Activated naive CD4-positive, alpha-beta T cell treated with anti-CD3 and anti-CD28 coated beads, Interleukin-2, amount 10 ng/mL, durations not matched to agents 7 days and 5 days (primary cell): ENCODE data around the gene WNK1.
"Not testable (repeated sequence)": the region's sequence is repeated elsewhere in the genome, so short reads cannot be mapped to it uniquely, and the experiment has no call there.

Source experiments
- CTCF ChIA-PET: fragments of 350-600 bp; sonication (Branson Sonifier 250); formaldehyde crosslinking; loops from one replicate; lab custom pipeline; 2021; ENCODE audit warnings: antibody characterized with exemption; lab: Charles Lee
- DNase-seq: peaks from one replicate; pipeline ENCODE4 v3.0.0-alpha.2; 2020
- H3K27ac Mint-ChIP-seq: one replicate; pipeline ENCODE4 v1.8.0; 2021; ENCODE audit warnings: mild to moderate bottlenecking, moderate library complexity, mixed read lengths
- H3K27me3 Mint-ChIP-seq: one replicate; pipeline ENCODE4 v1.8.0; 2021; ENCODE audit warnings: mild to moderate bottlenecking, mixed read lengths
- H3K36me3 Mint-ChIP-seq: one replicate; pipeline ENCODE4 v1.8.0; 2021; ENCODE audit warnings: mixed read lengths
- H3K4me1 Mint-ChIP-seq: one replicate; pipeline ENCODE4 v1.8.0; 2021; ENCODE audit warnings: mixed read lengths
- H3K4me3 Mint-ChIP-seq: one replicate; pipeline ENCODE4 v1.8.0; 2021; ENCODE audit warnings: mild to moderate bottlenecking, moderate library complexity, mixed read lengths
- H3K9me3 Mint-ChIP-seq: one replicate; pipeline ENCODE4 v1.8.0; 2021; ENCODE audit warnings: mixed read lengths

WNK1 gene

DNA sequence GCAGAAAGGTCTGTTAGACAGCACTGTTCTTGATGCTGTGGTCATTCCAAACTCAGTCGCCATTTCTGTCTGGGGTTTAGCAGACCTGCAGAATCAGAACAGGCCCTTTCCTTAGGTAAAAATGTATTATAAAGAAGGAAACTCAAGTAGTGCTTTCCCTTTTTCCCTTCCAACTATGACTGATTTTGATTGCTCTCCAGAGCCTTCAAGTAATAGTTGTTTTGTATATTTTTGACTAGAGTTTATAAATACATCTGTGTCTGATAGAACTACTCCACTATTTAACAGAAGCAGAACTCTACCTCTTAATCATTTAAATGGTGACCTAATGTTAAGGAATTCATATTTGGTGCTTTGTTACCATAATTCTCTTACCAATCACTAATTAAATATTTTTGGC lies 74.0 kb downstream of the WNK1 start:
- Mint-ChIP-seq H3K4me1 (peaks cover 20% of the 10 kb centered on the region), H3K9me3 (peaks cover 6% of the 10 kb centered on the region), H3K27me3 (no peaks in the 10 kb centered on the region), H3K36me3 (peaks cover 31% of the 10 kb centered on the region), H3K27ac (no peak overlapping the region), H3K4me3 (no peak overlapping the region)
- CTCF ChIA-PET: no interaction called here
- DNase-seq: no peak

DNA sequence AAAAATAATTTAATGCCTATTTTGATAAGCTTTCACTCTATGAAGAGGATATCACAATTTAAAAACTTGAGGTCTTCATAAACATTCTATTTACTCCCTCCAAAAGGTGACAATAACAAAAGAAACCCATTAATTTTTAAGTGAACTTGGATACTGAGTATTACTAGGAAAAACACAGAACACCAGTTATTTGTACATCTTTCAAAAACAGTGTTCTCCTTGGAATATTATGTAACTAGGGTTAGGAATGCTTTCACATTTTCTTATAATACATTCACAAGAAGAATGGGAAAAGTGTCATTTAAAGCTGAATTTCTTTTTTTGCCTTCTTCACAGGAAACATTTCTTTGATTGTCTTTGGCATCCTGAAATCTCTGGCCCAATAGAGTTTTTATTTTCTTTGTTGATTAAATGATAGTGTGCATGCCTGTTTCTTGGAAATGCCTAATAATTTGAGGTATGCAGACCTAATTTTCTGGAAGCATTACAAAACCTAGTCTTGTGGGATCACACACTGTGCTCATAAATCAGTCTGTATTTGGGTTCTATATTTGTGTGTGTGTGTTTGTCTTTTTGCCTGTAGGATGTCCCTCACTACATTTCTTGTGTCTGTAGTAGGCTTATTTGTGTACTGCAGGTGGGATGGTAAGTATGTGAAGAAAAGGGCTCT lies 76.5 kb downstream of the WNK1 start:
- Mint-ChIP-seq H3K36me3 (peaks cover 37% of the 10 kb centered on the region), H3K27me3 (no peaks in the 10 kb centered on the region), H3K9me3 (no peaks in the 10 kb centered on the region), H3K4me1 (peaks cover 8% of the 10 kb centered on the region), H3K27ac (no peak overlapping the region), H3K4me3 (no peak overlapping the region)
- CTCF ChIA-PET: interaction anchor here (1.3 to 1.5 kb wide), 2 partner anchors 14 to 259 kb away, joined by 3 to 5 read pairs; no protein-coding TSS in a partner anchor
- DNase-seq: no peak

DNA sequence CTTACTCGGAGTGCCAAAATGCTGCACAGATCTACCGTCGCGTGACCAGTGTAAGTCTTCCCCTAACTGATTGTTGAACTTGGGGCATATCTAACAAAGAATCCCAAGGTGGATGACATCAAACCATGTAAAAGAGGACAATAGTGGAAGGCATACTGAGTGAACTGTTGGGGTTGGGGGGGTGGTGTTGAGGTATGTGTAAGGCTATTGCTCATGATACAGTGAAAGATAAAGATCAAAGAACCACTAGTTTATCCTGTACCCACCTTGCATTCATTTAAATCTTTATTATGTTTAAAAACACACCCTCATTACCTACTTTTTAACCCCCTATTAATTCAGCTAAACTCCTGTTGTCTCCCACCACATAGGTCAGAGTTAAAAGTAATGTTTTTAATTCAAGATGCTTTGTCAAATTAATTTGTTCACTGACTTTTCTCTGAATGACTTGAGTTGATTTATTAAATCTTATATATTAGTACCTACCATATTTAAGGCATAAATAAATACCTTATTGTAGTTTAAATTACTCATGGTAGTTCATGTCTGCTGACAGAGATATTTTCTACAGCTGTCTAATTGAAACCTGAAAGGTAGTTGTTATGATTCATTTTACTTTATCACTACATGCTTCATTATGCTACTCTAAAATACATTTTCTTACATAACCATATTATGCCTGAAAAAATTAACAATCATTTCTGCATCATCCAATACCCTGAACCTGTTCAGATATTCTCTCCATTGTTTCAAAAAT lies 77.9 kb downstream of the WNK1 start:
- Mint-ChIP-seq H3K36me3 (peaks cover 45% of the 10 kb centered on the region), H3K27ac (no peak overlapping the region), H3K9me3 (no peaks in the 10 kb centered on the region), H3K4me3 (no peak overlapping the region), H3K27me3 (no peaks in the 10 kb centered on the region), H3K4me1 (peaks cover 7% of the 10 kb centered on the region)
- CTCF ChIA-PET: no interaction called here
- DNase-seq: no peak

DNA sequence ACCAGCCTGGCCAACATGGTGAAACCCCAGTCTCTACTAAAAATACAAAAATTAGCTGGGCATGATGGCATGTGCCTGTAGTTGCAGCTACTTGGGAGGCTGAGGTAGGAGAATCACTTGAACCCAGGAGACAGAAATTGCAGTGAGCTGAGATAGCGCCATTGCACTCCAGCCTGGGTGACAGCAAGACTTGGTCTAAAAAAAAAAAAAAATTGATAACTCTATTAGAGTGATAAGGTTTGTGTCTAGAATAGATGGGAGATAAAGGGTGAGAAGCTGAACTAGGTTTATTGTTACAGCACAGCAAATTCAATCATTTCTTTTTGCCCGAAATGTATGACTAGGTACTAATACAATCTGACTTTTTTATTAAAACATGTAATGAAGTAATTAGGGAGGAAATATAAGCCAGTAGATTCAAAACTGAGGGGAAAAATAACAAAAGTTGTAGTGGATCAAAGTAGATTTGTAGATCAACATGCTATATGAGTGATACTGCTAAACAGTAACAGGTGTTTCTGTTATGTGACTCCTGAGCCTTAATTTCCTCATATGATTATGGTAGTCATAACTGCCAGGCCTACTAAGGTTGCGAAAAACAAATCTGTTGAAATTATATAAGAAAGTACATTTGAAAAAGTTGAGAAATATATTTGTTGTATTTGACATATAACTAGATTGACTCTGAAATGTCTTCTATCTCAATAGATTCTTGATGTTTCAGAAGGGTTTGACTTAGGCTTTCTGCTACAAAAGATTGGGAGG lies 83.6 kb downstream of the WNK1 start:
- Mint-ChIP-seq H3K4me3 (no peak overlapping the region), H3K4me1 (peaks cover 2% of the 10 kb centered on the region), H3K36me3 (peaks cover 30% of the 10 kb centered on the region), H3K9me3 (no peaks in the 10 kb centered on the region), H3K27me3 (no peaks in the 10 kb centered on the region), H3K27ac (no peak overlapping the region)
- DNase-seq: no peak
- CTCF ChIA-PET: interaction anchor here (0.6 kb wide), 1 partner anchor 284 kb away, joined by 3 read pairs; no protein-coding TSS in a partner anchor

- Mint-ChIP-seq H3K27me3 (no peaks in the 10 kb centered on the region), H3K36me3 (peaks cover 32% of the 10 kb centered on the region), H3K9me3 (no peaks in the 10 kb centered on the region), H3K27ac (no peak overlapping the region), H3K4me1 (peaks cover 2% of the 10 kb centered on the region), H3K4me3 (no peak overlapping the region)
- no peak for DNase-seq
- CTCF ChIA-PET: no interaction called here
These were observed 84.6 kb downstream of the WNK1 start for GRCh38 chr12:836952-837351.

GRCh38 chr12:837548-837947 lies 85.2 kb downstream of the WNK1 start:
- CTCF ChIA-PET: no interaction called here
- H3K27ac Mint-ChIP-seq: no peak overlapping the region
- H3K4me3 Mint-ChIP-seq: no peak overlapping the region
- H3K27me3 Mint-ChIP-seq: no peaks in the 10 kb centered on the region
- H3K36me3 Mint-ChIP-seq: peaks cover 32% of the 10 kb centered on the region
- no peak for DNase-seq
- H3K4me1 Mint-ChIP-seq: peaks cover 3% of the 10 kb centered on the region
- H3K9me3 Mint-ChIP-seq: no peaks in the 10 kb centered on the region

DNA sequence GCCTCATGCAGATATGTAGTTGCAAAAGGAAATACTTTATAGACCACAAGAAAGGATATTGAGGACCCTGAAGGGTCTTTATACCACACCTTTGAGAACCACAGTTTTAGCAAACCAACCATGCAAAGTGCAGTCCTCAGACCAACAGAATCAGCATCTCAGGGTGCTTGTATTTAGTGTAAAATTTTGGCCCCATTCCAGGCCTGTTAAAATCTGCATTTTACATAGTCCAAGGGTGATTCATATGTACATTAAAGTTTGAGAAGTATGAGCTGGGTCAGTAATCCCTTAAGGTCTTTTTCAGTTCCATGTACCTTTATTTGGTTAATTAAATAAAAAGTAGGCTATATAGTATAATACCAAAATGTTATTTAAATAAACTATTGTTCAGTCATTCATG lies 91.2 kb downstream of the WNK1 start:
- DNase-seq: no peak
- Mint-ChIP-seq H3K27me3 (no peaks in the 10 kb centered on the region), H3K9me3 (no peaks in the 10 kb centered on the region), H3K4me1 (peaks cover 10% of the 10 kb centered on the region), H3K36me3 (peaks cover 34% of the 10 kb centered on the region), H3K4me3 (no peak overlapping the region), H3K27ac (no peak overlapping the region)
- CTCF ChIA-PET: interaction anchor here (0.8 kb wide), 1 partner anchor 29 kb away, joined by 8 read pairs; no protein-coding TSS in a partner anchor

- Mint-ChIP-seq H3K27me3 (no peaks in the 10 kb centered on the region), H3K4me1 (peaks cover 12% of the 10 kb centered on the region), H3K27ac (no peak overlapping the region), H3K9me3 (no peaks in the 10 kb centered on the region), H3K4me3 (no peak overlapping the region), H3K36me3 (peaks cover 34% of the 10 kb centered on the region)
- CTCF ChIA-PET: interaction anchor here (1.1 kb wide), 1 partner anchor 55 kb away, joined by 3 read pairs; no protein-coding TSS in a partner anchor
- DNase-seq: no peak
These were observed 94.0 kb downstream of the WNK1 start for GRCh38 chr12:846421-846820.

GRCh38 chr12:848173-848865 lies 95.9 kb downstream of the WNK1 start:
- Mint-ChIP-seq H3K4me3 (no peak overlapping the region), H3K27ac (no peak overlapping the region), H3K9me3 (no peaks in the 10 kb centered on the region), H3K27me3 (no peaks in the 10 kb centered on the region), H3K36me3 (peaks cover 31% of the 10 kb centered on the region), H3K4me1 (peaks cover 8% of the 10 kb centered on the region)
- no peak for DNase-seq
- CTCF ChIA-PET: interaction anchor here (0.9 kb wide), 1 partner anchor 32 kb away, joined by 3 read pairs; no protein-coding TSS in a partner anchor

DNA sequence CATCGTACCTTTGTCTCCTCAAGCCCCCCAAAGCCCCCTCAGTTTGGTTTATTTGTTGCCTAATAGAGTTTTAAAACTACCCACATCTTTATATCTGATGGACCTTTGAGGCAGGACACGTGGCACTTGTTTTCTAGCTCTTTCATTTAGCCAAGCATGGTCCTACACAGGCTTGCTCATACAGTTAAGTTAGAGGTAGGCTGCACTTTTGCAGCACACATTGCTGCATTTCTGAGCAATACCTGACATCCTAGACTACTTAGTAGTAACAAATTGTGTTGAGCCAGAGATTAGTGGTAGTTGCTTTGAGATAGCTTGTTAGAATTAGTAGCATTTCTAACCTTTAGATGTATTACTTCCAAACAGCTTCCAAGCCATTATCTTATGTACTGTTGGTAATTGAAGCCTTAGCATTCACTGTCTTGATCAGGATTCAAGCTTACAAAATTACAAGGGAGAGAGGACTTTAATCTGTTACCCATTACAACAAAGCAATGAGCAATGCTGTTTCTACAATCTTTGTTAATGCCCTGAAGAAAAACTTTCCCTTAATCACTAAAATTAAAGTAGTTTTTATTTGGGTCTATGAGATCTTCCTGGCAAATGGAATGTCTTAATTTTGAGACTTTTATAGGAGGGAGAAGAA lies 96.6 kb downstream of the WNK1 start:
- Mint-ChIP-seq H3K36me3 (peaks cover 31% of the 10 kb centered on the region), H3K4me1 (peaks cover 5% of the 10 kb centered on the region), H3K27ac (no peak overlapping the region)

DNA sequence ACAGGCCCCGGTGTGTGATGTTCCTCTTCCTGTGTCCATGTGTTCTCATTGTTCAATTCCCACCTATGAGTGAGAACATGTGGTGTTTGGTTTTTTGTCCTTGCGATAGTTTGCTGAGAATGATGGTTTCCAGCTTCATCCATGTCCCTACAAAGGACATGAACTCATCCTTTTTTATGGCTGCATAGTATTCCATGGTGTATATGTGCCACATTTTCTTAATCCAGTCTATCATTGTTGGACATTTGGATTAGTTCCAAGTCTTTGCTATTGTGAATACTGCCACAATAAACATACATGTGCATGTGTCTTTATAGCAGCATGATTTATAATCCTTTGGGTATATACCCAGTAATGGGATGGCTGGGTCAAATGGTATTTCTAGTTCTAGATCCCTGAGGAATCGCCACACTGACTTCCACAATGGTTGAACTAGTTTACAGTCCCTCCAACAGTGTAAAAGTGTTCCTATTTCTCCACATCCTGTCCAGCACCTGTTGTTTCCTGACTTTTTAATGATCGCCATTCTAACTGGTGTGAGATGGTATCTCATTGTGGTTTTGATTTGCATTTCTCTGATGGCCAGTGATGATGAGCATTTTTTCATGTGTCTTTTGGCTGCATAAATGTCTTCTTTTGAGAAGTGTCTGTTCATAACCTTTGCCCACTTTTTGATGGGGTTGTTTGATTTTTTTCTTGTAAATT lies 97.5 kb downstream of the WNK1 start:
- H3K27ac Mint-ChIP-seq: not testable (repeated sequence)

More for the DNA sequence above, 96.6 kb downstream of the WNK1 start:
- Mint-ChIP-seq H3K27me3 (no peaks in the 10 kb centered on the region), H3K4me3 (no peak overlapping the region), H3K9me3 (no peaks in the 10 kb centered on the region)
- CTCF ChIA-PET: interaction anchor here (0.9 kb wide), 1 partner anchor 33 kb away, joined by 3 read pairs; no protein-coding TSS in a partner anchor
- no peak for DNase-seq

DNA sequence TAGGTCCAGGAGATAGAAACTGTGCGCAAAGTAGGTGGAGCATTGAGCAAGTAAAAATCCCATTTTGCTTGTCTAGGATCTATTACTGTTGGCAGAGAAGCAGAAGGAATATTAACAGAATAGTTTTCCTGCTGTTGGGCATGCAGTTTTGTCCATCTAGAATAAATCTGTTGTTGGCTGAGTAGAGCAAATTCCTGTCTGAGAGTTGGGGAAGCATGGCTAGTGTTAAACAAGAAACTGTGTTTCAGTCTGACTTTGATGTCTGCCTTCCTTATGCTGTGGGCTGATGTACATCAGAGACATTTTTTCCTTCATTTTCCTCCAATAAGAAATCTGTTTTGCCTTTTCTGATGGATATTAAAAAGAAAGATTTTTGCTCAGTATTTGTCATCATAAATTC lies 99.0 kb downstream of the WNK1 start:
- Mint-ChIP-seq H3K9me3 (no peaks in the 10 kb centered on the region), H3K27me3 (no peaks in the 10 kb centered on the region), H3K4me1 (peaks cover 5% of the 10 kb centered on the region), H3K4me3 (no peak overlapping the region), H3K36me3 (peaks cover 25% of the 10 kb centered on the region), H3K27ac (no peak overlapping the region)
- no peak for DNase-seq
- CTCF ChIA-PET: no interaction called here

More for the DNA sequence above, 97.5 kb downstream of the WNK1 start:
- H3K27me3 Mint-ChIP-seq, DNase-seq, CTCF ChIA-PET, H3K4me1 Mint-ChIP-seq, H3K4me3 Mint-ChIP-seq, H3K9me3 Mint-ChIP-seq: not testable (repeated sequence)
- peaks cover 30% of the 10 kb centered on the region for H3K36me3 Mint-ChIP-seq

- no peak overlapping the region for H3K4me3 Mint-ChIP-seq
- CTCF ChIA-PET: no interaction called here
- no peak overlapping the region for H3K27ac Mint-ChIP-seq
- H3K9me3 Mint-ChIP-seq: no peaks in the 10 kb centered on the region
- H3K4me1 Mint-ChIP-seq: peaks cover 5% of the 10 kb centered on the region
- DNase-seq: no peak
- peaks cover 24% of the 10 kb centered on the region for H3K36me3 Mint-ChIP-seq
- no peaks in the 10 kb centered on the region for H3K27me3 Mint-ChIP-seq
These were observed 99.5 kb downstream of the WNK1 start for GRCh38 chr12:851913-852312.
